GM23338 (cell line): Measurements from ENCODE around the gene PSMG4. TPM values are rescaled to one million over a fixed set of nuclear protein-coding genes. Genes with fewer than 3 reads are reported as not detected.

Source experiments
- ATAC-seq: fragments of 200-7000 bp; cut with Tn5 transposase; 3 replicates; pipeline ENCODE4 v1.9.1; 2020
- DNase-seq: peaks from one replicate; pipeline ENCODE4 v3.0.0-alpha.2; 2015; ENCODE audit warnings: low spot score
- H2AFZ ChIP-seq: fragments of 200-600 bp; sonication (generic); 2 replicates; pipeline ENCODE4 v1.8.0; 2016; ENCODE audit warnings: antibody characterized with exemption, mild to moderate bottlenecking, moderate library complexity
- H3F3A ChIP-seq: fragments of 200-600 bp; sonication (generic); replicated peaks from 2 replicates; pipeline ENCODE4 v1.8.0; 2017; ENCODE audit warnings: antibody characterized with exemption, mixed run types, low read depth
- H3K27ac ChIP-seq: fragments of 200-600 bp; sonication (generic); 2 replicates; pipeline ENCODE4 v1.6.1; 2016; ENCODE audit warnings: low read depth
- H3K27me3 ChIP-seq: fragments of 200-600 bp; sonication (generic); 2 replicates; pipeline ENCODE4 v1.8.0; 2016; ENCODE audit warnings: mild to moderate bottlenecking, mixed run types, moderate library complexity; ENCODE audit not compliant: insufficient read depth
- H3K36me3 ChIP-seq: fragments of 200-600 bp; sonication (generic); 2 replicates; pipeline ENCODE4 v1.8.0; 2016; ENCODE audit warnings: mild to moderate bottlenecking; ENCODE audit not compliant: insufficient read depth
- H3K4me1 ChIP-seq: fragments of 200-600 bp; sonication (generic); 2 replicates; pipeline ENCODE4 v1.8.0; 2016; ENCODE audit warnings: mild to moderate bottlenecking, moderate library complexity; ENCODE audit not compliant: insufficient read depth
- H3K4me2 ChIP-seq: fragments of 200-600 bp; sonication (generic); 2 replicates; pipeline ENCODE4 v1.7.1; 2017; ENCODE audit warnings: mixed run types
- H3K4me3 ChIP-seq: fragments of 200-600 bp; sonication (generic); 2 replicates; pipeline ENCODE4 v1.6.1; 2016; ENCODE audit warnings: mixed run types
- H3K79me2 ChIP-seq: fragments of 200-600 bp; sonication (generic); replicated peaks from 2 replicates; pipeline ENCODE4 v1.8.0; 2017; ENCODE audit warnings: mild to moderate bottlenecking; ENCODE audit not compliant: insufficient read depth
- H3K9me2 ChIP-seq: fragments of 200-600 bp; sonication (generic); 2 replicates; pipeline ENCODE4 v1.8.0; 2017; ENCODE audit not compliant: insufficient read depth
- H4K20me1 ChIP-seq: fragments of 200-600 bp; sonication (generic); replicated peaks from 2 replicates; pipeline ENCODE4 v1.8.0; 2017; ENCODE audit warnings: mild to moderate bottlenecking; ENCODE audit not compliant: insufficient read depth
- H3K27ac Mint-ChIP-seq: 2 replicates; pipeline ENCODE4 v1.8.0; 2020; ENCODE audit warnings: inconsistent platforms, mild to moderate bottlenecking, moderate library complexity, mixed read lengths
- H3K27me3 Mint-ChIP-seq: 3 replicates; pipeline ENCODE4 v1.8.0; 2022; ENCODE audit warnings: low read depth, mild to moderate bottlenecking, moderate library complexity, mixed read lengths, inconsistent platforms; ENCODE audit not compliant: insufficient read depth, poor library complexity
- H3K36me3 Mint-ChIP-seq: 3 replicates; pipeline ENCODE4 v1.8.0; 2021; ENCODE audit warnings: low read depth, mild to moderate bottlenecking, inconsistent platforms, moderate library complexity, mixed read lengths
- H3K4me1 Mint-ChIP-seq: 3 replicates; pipeline ENCODE4 v1.8.0; 2020; ENCODE audit warnings: mild to moderate bottlenecking, inconsistent platforms, mixed read lengths
- H3K4me3 Mint-ChIP-seq: 3 replicates; pipeline ENCODE4 v1.8.0; 2021; ENCODE audit warnings: moderate library complexity, mild to moderate bottlenecking, inconsistent platforms, mixed read lengths
- H3K9me3 Mint-ChIP-seq: 3 replicates; pipeline ENCODE4 v1.8.0; 2020; ENCODE audit warnings: moderate library complexity, mild to moderate bottlenecking, inconsistent platforms, mixed read lengths
- CREB1 ChIP-seq: fragments of 250-450 bp; sonication (Bioruptor Pico); IDR thresholded peaks from 2 replicates; pipeline ENCODE4 v1.5.0; 2020; ENCODE audit warnings: low read depth, mild to moderate bottlenecking, moderate library complexity
- EZH2 ChIP-seq: fragments of 200-600 bp; sonication (generic); IDR thresholded peaks from one replicate; pipeline ENCODE4 v1.8.0; 2017; ENCODE audit warnings: antibody characterized with exemption, mild to moderate bottlenecking, low read depth; ENCODE audit not compliant: unreplicated experiment
- JUNB ChIP-seq: IDR thresholded peaks from one replicate; pipeline ENCODE4 v1.6.1; 2016; ENCODE audit warnings: antibody characterized with exemption; ENCODE audit not compliant: unreplicated experiment
- STAT1 ChIP-seq: IDR thresholded peaks from one replicate; pipeline ENCODE4 v1.6.1; 2016; ENCODE audit warnings: antibody characterized with exemption; ENCODE audit not compliant: unreplicated experiment
- ZNF114 ChIP-seq: fragments of 250-450 bp; sonication (Bioruptor Pico); IDR thresholded peaks from 2 replicates; pipeline ENCODE4 v1.5.0; 2020; ENCODE audit warnings: mild to moderate bottlenecking, moderate library complexity
- ZNF331 ChIP-seq: fragments of 250-450 bp; sonication (Bioruptor Pico); IDR thresholded peaks from 2 replicates; pipeline ENCODE4 v1.5.0; 2020; ENCODE audit warnings: low read depth, mild to moderate bottlenecking, moderate library complexity
- polyA plus RNA-seq: library from polyadenylated mRNA; unstranded; fragments of >200 nt; fragmentation: Nextera tagmentation; extraction: Ambion mirVana; gene quantifications from 2 replicates; pipeline ENCODE4 v1.2.1, GENCODE V29; 2016
- total RNA-seq: library from RNA; depleted of rRNA; stranded (reverse); fragments of >200 nt; shearing (Covaris generic); gene quantifications from 2 replicates; pipeline ENCODE4 v1.2.3, GENCODE V29; 2014
- TF ChIP-seq, protein P1 (sequence below): IDR thresholded peaks from 2 replicates; pipeline ENCODE4 v1.6.1; 2016; ENCODE audit warnings: antibody characterized with exemption
- TF ChIP-seq, protein P2 (sequence below): IDR thresholded peaks from one replicate; pipeline ENCODE4 v1.6.1; 2018; ENCODE audit warnings: antibody characterized with exemption; ENCODE audit not compliant: unreplicated experiment
- TF ChIP-seq, protein P3 (sequence below): fragments of 250-450 bp; sonication (Bioruptor Pico); IDR thresholded peaks from 2 replicates; pipeline ENCODE4 v1.5.0; 2020; ENCODE audit warnings: mild to moderate bottlenecking, moderate library complexity

PSMG4 gene
- total and polyA plus RNA-seq, 2 experiments from 2014 or later = 37.2 to 168 TPM

DNA sequence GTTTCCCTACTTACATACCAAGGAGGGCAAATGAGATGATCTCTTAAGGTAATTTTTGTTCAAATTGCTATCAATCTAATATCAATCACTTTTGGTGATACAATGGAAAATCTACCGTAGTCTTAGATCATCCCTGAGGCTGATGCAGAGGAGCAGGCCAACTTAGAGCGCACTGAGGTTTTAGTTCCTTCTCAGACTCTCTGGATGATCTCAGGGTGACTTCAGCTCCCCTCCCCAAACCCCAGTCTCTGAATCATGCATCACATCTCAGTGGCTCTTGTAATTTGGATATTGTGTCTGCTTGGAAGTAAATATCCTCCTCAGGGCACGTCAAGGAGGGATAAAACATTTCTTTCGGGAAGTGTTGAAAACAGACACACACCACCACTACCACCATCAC, 37.2 kb upstream of the PSMG4 start (continued):
- TF ChIP-seq, protein P1, sequence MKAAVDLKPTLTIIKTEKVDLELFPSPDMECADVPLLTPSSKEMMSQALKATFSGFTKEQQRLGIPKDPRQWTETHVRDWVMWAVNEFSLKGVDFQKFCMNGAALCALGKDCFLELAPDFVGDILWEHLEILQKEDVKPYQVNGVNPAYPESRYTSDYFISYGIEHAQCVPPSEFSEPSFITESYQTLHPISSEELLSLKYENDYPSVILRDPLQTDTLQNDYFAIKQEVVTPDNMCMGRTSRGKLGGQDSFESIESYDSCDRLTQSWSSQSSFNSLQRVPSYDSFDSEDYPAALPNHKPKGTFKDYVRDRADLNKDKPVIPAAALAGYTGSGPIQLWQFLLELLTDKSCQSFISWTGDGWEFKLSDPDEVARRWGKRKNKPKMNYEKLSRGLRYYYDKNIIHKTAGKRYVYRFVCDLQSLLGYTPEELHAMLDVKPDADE = no peak
- TF ChIP-seq ZNF114 (CRISPR knock-in tag) = no peak
- no peak for TF ChIP-seq EZH2
- no peak for TF ChIP-seq CREB1 (CRISPR knock-in tag)
- TF ChIP-seq STAT1 = no peak
- TF ChIP-seq JUNB = no peak
- TF ChIP-seq ZNF331 (CRISPR knock-in tag) = no peak
- TF ChIP-seq, protein P2, sequence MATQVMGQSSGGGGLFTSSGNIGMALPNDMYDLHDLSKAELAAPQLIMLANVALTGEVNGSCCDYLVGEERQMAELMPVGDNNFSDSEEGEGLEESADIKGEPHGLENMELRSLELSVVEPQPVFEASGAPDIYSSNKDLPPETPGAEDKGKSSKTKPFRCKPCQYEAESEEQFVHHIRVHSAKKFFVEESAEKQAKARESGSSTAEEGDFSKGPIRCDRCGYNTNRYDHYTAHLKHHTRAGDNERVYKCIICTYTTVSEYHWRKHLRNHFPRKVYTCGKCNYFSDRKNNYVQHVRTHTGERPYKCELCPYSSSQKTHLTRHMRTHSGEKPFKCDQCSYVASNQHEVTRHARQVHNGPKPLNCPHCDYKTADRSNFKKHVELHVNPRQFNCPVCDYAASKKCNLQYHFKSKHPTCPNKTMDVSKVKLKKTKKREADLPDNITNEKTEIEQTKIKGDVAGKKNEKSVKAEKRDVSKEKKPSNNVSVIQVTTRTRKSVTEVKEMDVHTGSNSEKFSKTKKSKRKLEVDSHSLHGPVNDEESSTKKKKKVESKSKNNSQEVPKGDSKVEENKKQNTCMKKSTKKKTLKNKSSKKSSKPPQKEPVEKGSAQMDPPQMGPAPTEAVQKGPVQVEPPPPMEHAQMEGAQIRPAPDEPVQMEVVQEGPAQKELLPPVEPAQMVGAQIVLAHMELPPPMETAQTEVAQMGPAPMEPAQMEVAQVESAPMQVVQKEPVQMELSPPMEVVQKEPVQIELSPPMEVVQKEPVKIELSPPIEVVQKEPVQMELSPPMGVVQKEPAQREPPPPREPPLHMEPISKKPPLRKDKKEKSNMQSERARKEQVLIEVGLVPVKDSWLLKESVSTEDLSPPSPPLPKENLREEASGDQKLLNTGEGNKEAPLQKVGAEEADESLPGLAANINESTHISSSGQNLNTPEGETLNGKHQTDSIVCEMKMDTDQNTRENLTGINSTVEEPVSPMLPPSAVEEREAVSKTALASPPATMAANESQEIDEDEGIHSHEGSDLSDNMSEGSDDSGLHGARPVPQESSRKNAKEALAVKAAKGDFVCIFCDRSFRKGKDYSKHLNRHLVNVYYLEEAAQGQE = no peak

DNA sequence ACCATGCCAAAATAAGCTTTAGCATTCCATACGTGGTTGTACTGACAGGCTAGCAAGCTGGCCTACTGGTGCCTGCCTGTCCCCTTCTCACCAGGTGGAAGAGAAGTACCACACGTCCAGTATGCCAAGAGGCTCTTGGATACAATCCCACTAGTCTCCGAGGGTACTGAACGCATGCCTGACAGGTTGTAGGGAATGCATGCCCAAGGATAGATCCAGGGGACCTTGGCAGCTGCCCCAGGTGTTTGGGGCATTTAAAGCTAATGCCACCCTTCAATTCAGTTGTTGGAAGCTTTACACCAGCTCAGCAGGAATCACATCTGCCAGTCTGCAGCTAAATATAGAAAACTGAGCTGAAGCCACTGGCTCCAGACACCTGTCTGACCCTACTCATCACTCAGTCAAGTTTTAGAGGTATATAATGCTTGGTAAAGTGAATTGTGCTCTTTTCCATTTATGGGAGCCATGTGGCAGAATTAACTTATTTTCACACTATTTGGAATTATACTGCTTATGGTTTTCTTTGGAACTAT, 36.2 kb upstream of the PSMG4 start:
- H3K4me2 ChIP-seq = no peak overlapping the region
- ATAC-seq = no peak
- H3K4me3 Mint-ChIP-seq = no peak overlapping the region
- TF ChIP-seq, protein P3, sequence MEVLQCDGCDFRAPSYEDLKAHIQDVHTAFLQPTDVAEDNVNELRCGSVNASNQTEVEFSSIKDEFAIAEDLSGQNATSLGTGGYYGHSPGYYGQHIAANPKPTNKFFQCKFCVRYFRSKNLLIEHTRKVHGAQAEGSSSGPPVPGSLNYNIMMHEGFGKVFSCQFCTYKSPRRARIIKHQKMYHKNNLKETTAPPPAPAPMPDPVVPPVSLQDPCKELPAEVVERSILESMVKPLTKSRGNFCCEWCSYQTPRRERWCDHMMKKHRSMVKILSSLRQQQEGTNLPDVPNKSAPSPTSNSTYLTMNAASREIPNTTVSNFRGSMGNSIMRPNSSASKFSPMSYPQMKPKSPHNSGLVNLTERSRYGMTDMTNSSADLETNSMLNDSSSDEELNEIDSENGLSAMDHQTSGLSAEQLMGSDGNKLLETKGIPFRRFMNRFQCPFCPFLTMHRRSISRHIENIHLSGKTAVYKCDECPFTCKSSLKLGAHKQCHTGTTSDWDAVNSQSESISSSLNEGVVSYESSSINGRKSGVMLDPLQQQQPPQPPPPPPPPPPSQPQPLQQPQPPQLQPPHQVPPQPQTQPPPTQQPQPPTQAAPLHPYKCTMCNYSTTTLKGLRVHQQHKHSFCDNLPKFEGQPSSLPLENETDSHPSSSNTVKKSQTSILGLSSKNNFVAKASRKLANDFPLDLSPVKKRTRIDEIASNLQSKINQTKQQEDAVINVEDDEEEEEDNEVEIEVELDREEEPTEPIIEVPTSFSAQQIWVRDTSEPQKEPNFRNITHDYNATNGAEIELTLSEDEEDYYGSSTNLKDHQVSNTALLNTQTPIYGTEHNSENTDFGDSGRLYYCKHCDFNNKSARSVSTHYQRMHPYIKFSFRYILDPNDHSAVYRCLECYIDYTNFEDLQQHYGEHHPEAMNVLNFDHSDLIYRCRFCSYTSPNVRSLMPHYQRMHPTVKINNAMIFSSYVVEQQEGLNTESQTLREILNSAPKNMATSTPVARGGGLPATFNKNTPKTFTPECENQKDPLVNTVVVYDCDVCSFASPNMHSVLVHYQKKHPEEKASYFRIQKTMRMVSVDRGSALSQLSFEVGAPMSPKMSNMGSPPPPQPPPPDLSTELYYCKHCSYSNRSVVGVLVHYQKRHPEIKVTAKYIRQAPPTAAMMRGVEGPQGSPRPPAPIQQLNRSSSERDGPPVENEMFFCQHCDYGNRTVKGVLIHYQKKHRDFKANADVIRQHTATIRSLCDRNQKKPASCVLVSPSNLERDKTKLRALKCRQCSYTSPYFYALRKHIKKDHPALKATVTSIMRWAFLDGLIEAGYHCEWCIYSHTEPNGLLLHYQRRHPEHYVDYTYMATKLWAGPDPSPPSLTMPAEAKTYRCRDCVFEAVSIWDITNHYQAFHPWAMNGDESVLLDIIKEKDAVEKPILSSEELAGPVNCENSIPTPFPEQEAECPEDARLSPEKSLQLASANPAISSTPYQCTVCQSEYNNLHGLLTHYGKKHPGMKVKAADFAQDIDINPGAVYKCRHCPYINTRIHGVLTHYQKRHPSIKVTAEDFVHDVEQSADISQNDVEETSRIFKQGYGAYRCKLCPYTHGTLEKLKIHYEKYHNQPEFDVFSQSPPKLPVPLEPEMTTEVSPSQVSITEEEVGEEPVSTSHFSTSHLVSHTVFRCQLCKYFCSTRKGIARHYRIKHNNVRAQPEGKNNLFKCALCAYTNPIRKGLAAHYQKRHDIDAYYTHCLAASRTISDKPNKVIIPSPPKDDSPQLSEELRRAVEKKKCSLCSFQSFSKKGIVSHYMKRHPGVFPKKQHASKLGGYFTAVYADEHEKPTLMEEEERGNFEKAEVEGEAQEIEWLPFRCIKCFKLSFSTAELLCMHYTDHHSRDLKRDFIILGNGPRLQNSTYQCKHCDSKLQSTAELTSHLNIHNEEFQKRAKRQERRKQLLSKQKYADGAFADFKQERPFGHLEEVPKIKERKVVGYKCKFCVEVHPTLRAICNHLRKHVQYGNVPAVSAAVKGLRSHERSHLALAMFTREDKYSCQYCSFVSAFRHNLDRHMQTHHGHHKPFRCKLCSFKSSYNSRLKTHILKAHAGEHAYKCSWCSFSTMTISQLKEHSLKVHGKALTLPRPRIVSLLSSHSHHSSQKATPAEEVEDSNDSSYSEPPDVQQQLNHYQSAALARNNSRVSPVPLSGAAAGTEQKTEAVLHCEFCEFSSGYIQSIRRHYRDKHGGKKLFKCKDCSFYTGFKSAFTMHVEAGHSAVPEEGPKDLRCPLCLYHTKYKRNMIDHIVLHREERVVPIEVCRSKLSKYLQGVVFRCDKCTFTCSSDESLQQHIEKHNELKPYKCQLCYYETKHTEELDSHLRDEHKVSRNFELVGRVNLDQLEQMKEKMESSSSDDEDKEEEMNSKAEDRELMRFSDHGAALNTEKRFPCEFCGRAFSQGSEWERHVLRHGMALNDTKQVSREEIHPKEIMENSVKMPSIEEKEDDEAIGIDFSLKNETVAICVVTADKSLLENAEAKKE (CRISPR knock-in tag) = no peak
- TF ChIP-seq, protein P2 = no peak
- TF ChIP-seq, protein P1 = no peak

More for the DNA sequence above, 36.2 kb upstream of the PSMG4 start:
- DNase-seq = no peak
- Histone ChIP-seq H3K27ac (no peak overlapping the region), H3K9me2 (no peaks in the 10 kb centered on the region), H3K27me3 (no peaks in the 10 kb centered on the region), H3K4me1 (peaks cover 11% of the 10 kb centered on the region), H3F3A (peaks cover 17% of the 10 kb centered on the region), H3K36me3 (peaks cover 6% of the 10 kb centered on the region), H3K4me3 (no peak overlapping the region), H3K79me2 (peaks cover 20% of the 10 kb centered on the region), H2AFZ (no peak overlapping the region), H4K20me1 (peaks cover 26% of the 10 kb centered on the region)
- Mint-ChIP-seq H3K9me3 (peaks cover 6% of the 10 kb centered on the region; the same call in 1 of the 3 replicates), H3K36me3 (peaks cover 33% of the 10 kb centered on the region), H3K27me3 (peaks cover 8% of the 10 kb centered on the region), H3K4me1 (peaks cover 27% of the 10 kb centered on the region), H3K27ac (no peak overlapping the region)
